Stomach (tissue), 9 donors: ENCODE measurements around the gene TCF12. TPM values are rescaled to one million over a fixed set of nuclear protein-coding genes. Genes with fewer than 3 reads are reported as not detected.
"Not testable (repeated sequence)": the region's sequence is repeated elsewhere in the genome, so short reads cannot be mapped to it uniquely, and the experiment has no call there.

Experiments
- DNase-seq, 2 donors: peaks; one replicate each; pipeline versions ENCODE4 v3.0.0 to v3.0.0-alpha.2; 2013 to 2019
- H3K27ac ChIP-seq, 5 donors: fragments of 200-600 bp in 4 of 5; sonication (generic) in 4 of 5; one replicate each; pipeline ENCODE4 v1.5.1; 2013 to 2019; ENCODE audit warnings: mild to moderate bottlenecking in 1 of 5, moderate library complexity in 1 of 5
- H3K27me3 ChIP-seq, 3 donors: fragments of 200-600 bp; sonication (generic); one replicate each; pipeline ENCODE4 v1.5.1; 2017 to 2019; ENCODE audit warnings: mixed run types in 1 of 3
- H3K36me3 ChIP-seq, 4 donors: fragments of 200-600 bp; sonication (generic); 1 replicate in 3 of 4; 2 replicates in 1 of 4; pipeline ENCODE4 v1.5.1; 2016 to 2019
- H3K4me1 ChIP-seq, 4 donors: fragments of 200-600 bp; sonication (generic); one replicate each; pipeline ENCODE4 v1.5.1; 2016 to 2019
- H3K4me3 ChIP-seq, 4 donors: fragments of 200-600 bp; sonication (generic) in 3 of 4; one replicate each; pipeline ENCODE4 v1.5.1; 2016 to 2019; ENCODE audit warnings: mild to moderate bottlenecking in 1 of 4
- H3K9me3 ChIP-seq, 4 donors: fragments of 200-600 bp; sonication (generic); one replicate each; pipeline ENCODE4 v1.5.1; 2016 to 2019
- EP300 ChIP-seq: sonication (generic); formaldehyde crosslinking; IDR thresholded peaks from one replicate; pipeline ENCODE4 v1.6.1; 2017; ENCODE audit warnings: antibody characterized with exemption
- POLR2A ChIP-seq, 4 donors: fragments of 450-650 bp; IDR thresholded peaks; one replicate each; pipeline ENCODE4 v1.6.1; 2016; ENCODE audit warnings: antibody characterized with exemption in 4 of 4, control low read depth in 2 of 4, mild to moderate bottlenecking in 1 of 4, moderate library complexity in 1 of 4
- POLR2AphosphoS5 ChIP-seq, 3 donors: sonication (generic); formaldehyde crosslinking; IDR thresholded peaks; one replicate each; pipeline ENCODE4 v1.6.1; 2016; ENCODE audit warnings: antibody characterized with exemption in 3 of 3
- WGBS, 5 donors: extraction: QIAGEN DNeasy Blood & Tissue Kit in 3 of 5; methylation state at CpG; one replicate each; pipeline versions ENCODE4 v1.1.5 to v1.1.7; 2013 to 2018; 5-methylcytosine and 5-hydroxymethylcytosine counted together
- intact Hi-C: fragments of 100-400 bp; cut with DNase I; formaldehyde crosslinking; loops from one replicate; pipeline ENCODE4 v1.15.1; 2023; ENCODE audit warnings: low total_unique reads
- polyA plus RNA-seq, 3 donors: library from polyadenylated mRNA; stranded (reverse); fragments of 200-250 nt; gene quantifications; one replicate each; pipeline ENCODE4 v1.2.3, GENCODE V29; 2013
- total RNA-seq, 5 donors: library from RNA; depleted of rRNA; stranded (reverse); fragments of >200 nt; gene quantifications; one replicate each; pipeline versions ENCODE4 v1.1.0 to v1.2.3, GENCODE V29; 2014 to 2016
- TF ChIP-seq, protein P1 (sequence below), 7 experiments: fragments of 450-650 bp in 4 of 7; fragments of 200-600 bp in 3 of 7; sonication (generic) in 3 of 7; IDR thresholded peaks; one replicate each; pipeline ENCODE4 v1.5.1; 2016 to 2019; ENCODE audit warnings: antibody characterized with exemption in 7 of 7, control low read depth in 2 of 7, mild to moderate bottlenecking in 1 of 7
- donor health status: healthy with polysubstance abuse.
- donor health status: Bipolar disorder and iron deficiency.
- donor health status: healthy.

The TCF12 gene
- total and polyA plus RNA-seq, 8 donors = 11.2 to 462 (median 130) TPM

DNA sequence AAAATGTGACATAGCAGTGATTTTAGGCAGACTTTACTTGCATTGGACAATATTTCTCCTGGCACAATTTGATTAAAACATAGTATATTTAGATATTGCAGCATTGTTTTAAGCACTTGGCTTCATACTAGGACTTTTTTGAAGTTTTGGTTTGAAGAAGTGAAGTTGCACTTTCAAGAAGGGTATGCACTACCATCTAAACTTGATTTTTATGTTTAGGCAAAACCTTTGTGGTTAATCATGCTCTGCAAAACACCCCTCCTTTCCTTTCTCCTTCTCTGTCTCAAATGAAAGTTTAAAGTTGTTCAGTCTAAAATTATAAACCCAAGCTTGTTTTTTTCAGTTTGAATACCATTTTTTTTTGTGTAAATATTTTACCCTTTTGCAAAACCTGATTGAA lies 173.8 kb downstream of the TCF12 start:
- H3K27me3 ChIP-seq = no peaks in the 10 kb centered on the region
- no peaks in the 10 kb centered on the region for H3K9me3 ChIP-seq
- H3K4me3 ChIP-seq = no peak overlapping the region
- no peak for TF ChIP-seq EP300
- TF ChIP-seq POLR2AphosphoS5 (IDR thresholded peaks at IDR 0.05) = no peak
- TF ChIP-seq POLR2A (IDR thresholded peaks at IDR 0.05) = no peak
- DNase-seq = no peak
- H3K27ac ChIP-seq = no peak overlapping the region
- peaks cover 0 to 4% (median 0%) of the 10 kb centered on the region in 4 donors for H3K4me1 ChIP-seq
- peaks cover 0 to 28% (median 20%) of the 10 kb centered on the region in 4 donors for H3K36me3 ChIP-seq
- intact Hi-C loops = no loop called here

DNA sequence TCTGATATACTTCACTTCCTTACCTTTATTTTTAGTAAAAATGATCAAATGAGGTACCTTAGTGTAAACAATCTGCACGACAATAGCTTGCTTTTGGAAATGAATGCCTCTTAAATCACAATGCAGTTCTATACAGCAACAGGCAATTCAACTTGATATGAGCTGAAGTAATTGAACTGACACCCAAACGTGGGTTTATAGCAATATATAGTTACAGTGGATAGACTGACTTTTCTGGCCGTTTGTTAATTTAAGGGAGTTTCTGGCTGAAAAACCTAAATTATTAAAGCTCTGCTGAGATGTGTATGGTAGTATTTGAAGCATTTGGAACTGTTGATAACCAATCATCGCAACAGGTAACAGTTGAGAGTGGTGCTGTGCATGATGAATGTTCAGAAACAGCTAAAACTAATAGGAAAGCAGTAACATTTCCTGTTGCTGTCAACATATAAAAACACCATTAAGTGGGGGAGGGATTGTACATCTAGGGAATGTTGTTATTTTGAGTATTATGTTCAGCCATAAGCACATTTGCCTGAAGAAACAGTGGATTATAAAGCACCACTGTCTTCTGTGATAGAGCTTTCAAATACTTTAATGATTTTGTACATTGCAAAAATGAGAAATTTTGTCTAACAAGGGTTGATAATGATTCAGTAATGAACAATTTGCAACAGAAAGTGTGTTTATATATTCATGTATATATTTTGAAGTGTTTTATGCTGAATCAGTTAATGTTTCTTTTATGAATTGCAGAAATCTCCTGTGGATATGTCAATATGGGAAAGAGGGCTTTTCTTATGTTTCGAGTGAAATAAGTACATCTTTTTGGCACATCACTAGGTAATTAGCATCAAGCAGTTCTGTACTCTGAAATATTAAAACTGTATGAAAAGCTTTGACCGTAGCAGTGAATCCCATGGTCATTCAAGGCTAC lies 176.1 kb downstream of the TCF12 start:
- DNase-seq = no peak
- no peak overlapping the region for H3K4me3 ChIP-seq
- no peak overlapping the region for H3K27ac ChIP-seq
- peaks cover 0 to 4% (median 0%) of the 10 kb centered on the region in 4 donors for H3K4me1 ChIP-seq
- WGBS, 5 donors = 85 to 92% (median 86%) methylated on average over 6 of the region's 6 CpGs
- intact Hi-C loops = no loop called here
- TF ChIP-seq, protein P1, sequence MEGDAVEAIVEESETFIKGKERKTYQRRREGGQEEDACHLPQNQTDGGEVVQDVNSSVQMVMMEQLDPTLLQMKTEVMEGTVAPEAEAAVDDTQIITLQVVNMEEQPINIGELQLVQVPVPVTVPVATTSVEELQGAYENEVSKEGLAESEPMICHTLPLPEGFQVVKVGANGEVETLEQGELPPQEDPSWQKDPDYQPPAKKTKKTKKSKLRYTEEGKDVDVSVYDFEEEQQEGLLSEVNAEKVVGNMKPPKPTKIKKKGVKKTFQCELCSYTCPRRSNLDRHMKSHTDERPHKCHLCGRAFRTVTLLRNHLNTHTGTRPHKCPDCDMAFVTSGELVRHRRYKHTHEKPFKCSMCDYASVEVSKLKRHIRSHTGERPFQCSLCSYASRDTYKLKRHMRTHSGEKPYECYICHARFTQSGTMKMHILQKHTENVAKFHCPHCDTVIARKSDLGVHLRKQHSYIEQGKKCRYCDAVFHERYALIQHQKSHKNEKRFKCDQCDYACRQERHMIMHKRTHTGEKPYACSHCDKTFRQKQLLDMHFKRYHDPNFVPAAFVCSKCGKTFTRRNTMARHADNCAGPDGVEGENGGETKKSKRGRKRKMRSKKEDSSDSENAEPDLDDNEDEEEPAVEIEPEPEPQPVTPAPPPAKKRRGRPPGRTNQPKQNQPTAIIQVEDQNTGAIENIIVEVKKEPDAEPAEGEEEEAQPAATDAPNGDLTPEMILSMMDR (IDR thresholded peaks at IDR 0.05) = no peak
- TF ChIP-seq EP300 = no peak
- TF ChIP-seq POLR2A (IDR thresholded peaks at IDR 0.05) = no peak
- TF ChIP-seq POLR2AphosphoS5 (IDR thresholded peaks at IDR 0.05) = no peak
- no peaks in the 10 kb centered on the region for H3K27me3 ChIP-seq
- no peaks in the 10 kb centered on the region for H3K9me3 ChIP-seq
- peaks cover 0 to 28% (median 20%) of the 10 kb centered on the region in 4 donors for H3K36me3 ChIP-seq

DNA sequence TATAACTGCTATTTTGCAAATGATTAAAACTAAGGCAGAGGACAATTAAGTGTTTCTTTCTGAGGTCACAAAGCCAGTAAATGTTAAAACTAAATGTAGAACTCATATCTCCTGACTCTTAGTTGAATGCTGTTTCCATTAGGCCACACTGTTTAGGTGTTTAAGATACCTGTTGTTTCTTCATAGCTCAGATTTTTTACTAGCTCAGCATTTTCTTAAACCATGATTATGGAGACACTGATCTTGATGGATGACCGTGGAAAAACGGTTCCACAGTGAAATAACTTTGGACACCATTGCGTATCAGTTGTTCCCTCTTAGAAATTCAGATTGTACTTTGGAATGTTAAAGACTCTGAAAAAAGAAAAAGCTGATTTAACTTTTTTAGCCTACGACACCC lies 177.5 kb downstream of the TCF12 start:
- H3K4me3 ChIP-seq = no peak overlapping the region
- H3K9me3 ChIP-seq = no peaks in the 10 kb centered on the region
- TF ChIP-seq POLR2AphosphoS5 (IDR thresholded peaks at IDR 0.05) (no peak), EP300 (no peak), POLR2A (IDR thresholded peaks at IDR 0.05) (no peak)
- TF ChIP-seq, protein P1 (IDR thresholded peaks at IDR 0.05) = no peak
- intact Hi-C loops = no loop called here
- H3K4me1 ChIP-seq = no peaks in the 10 kb centered on the region
- peaks cover 0 to 28% (median 20%) of the 10 kb centered on the region in 4 donors for H3K36me3 ChIP-seq
- H3K27me3 ChIP-seq = no peaks in the 10 kb centered on the region
- no peak for DNase-seq
- WGBS, 5 donors = 67 to 80% (median 76%) methylated on average over 4 of the region's 4 CpGs
- H3K27ac ChIP-seq = no peak overlapping the region

DNA sequence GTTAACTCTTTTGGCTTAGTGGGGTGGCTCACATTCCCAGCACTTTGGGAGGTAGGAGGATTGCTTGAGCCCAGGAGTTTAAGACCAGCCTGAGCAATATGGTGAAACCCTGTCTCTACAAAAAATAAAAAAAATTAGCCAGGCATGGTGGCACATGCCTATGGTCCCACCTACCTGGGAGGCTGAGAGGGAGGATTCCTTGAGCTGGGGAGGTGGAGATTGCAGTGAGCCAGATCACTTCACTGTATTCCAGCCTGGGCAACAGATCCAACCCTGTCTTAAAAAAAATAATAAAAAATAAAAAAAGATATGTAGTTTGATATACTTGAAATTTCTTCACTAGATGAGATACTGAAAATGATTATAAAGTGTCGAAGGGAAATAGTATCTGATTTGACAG lies 178.8 kb downstream of the TCF12 start:
- H3K4me1 ChIP-seq = no peaks in the 10 kb centered on the region
- H3K27ac ChIP-seq = no peak overlapping the region
- H3K36me3 ChIP-seq = peaks cover 0 to 22% (median 18%) of the 10 kb centered on the region in 4 donors
- no peak for DNase-seq
- H3K27me3 ChIP-seq = no peaks in the 10 kb centered on the region
- TF ChIP-seq POLR2AphosphoS5 (IDR thresholded peaks at IDR 0.05) = no peak
- TF ChIP-seq, protein P1 (IDR thresholded peaks at IDR 0.05) = no peak
- no peak for TF ChIP-seq POLR2A (IDR thresholded peaks at IDR 0.05)
- no peak for TF ChIP-seq EP300
- WGBS, 5 donors = 92 to 100% (median 97%) methylated on average over 1 of the region's 1 CpG
- H3K9me3 ChIP-seq = no peaks in the 10 kb centered on the region
- H3K4me3 ChIP-seq = no peak overlapping the region
- intact Hi-C loops = no loop called here

DNA sequence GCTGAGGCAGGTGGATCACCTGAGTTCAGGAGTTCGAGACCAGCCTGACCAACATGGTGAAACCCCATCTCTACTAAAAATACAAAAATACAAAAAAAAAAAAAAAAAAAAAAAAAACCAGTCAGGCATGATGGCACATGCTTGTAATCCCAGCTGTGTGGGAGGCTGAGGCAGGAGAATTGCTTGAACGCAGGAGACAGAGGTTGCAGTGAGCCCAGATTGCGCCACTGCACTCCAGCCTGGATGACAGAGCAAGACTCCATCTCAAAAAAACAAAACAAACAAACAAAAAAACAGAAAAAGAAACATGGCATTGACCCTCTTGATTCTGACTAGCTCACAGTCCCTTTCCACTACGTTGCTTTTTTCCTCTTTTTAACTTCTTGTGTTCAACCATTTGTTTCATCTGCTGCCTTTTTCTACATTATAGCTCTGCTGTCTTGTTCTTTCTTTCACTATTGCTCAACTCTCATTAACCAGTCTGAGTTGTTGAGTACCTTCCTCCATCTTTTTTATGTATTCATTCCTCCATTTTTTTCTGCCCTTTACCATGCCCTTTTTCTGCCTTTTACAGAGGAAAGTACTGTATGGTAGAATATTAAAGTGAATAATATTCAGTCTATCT lies 179.6 kb downstream of the TCF12 start:
- H3K9me3 ChIP-seq, intact Hi-C loops, H3K4me3 ChIP-seq, DNase-seq, H3K27me3 ChIP-seq, H3K27ac ChIP-seq, H3K4me1 ChIP-seq: not testable (repeated sequence)
- 90 to 93% (median 92%) methylated on average over 4 of the region's 4 CpGs for WGBS, 5 donors
- peaks cover 0 to 16% (median 13%) of the 10 kb centered on the region in 4 donors for H3K36me3 ChIP-seq
